ENCODE results near the gene SIK2. TPM values are rescaled to one million over a fixed set of nuclear protein-coding genes. Genes with fewer than 3 reads are reported as not detected.

SIK2 gene
- total and polyA plus RNA-seq, 2 donors (not counting 1 experiment from before 2014, with no cell fraction given): 4.9 to 21.8 TPM

DNA sequence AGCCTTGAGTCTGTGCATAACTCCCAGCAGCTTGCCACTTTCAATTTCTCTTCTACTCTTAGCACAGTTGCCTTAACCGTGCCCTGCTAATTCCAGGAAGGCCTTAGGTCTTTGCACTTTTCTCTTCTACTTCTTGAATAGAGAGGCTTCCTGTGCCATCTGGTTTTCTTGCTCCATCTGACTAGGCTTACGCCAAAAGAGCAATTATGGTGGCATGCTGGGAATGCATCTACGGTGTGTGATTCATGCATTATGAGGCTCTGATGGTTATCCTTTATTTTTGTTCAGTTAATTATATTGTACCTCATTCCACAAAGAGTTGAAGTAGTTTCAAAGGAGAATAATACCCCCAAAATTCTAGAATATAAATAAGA lies 29.4 kb downstream of the SIK2 start:
- Mint-ChIP-seq H3K9me3 (ENCODE audit: insufficient read depth) (no peaks in the 10 kb centered on the region), H3K4me1 (no peaks in the 10 kb centered on the region), H3K4me3 (no peak overlapping the region), H3K27me3 (no peaks in the 10 kb centered on the region), H3K27ac (no peak overlapping the region)
- ChIA-PET POLR2A (no interaction called here), CTCF (interaction anchor here (1.1 kb wide), 1 partner anchor 10 kb away, joined by 3 read pairs; no protein-coding TSS in a partner anchor)
- H2AFZ ChIP-seq (ENCODE audit: insufficient read depth, low read depth, low read length, poor library complexity, severe bottlenecking): no peak overlapping the region
- H3K4me3 ChIP-seq (ENCODE audit: control extremely low read depth in 1 of 5, extremely low read depth in 1 of 5, insufficient read depth in 1 of 5, low read depth in 2 of 5, low read length in 4 of 5): no peak overlapping the region
- H3K4me1 ChIP-seq (ENCODE audit: control insufficient read depth in 2 of 2, insufficient read depth in 2 of 2, low read length in 2 of 2): no peaks in the 10 kb centered on the region
- no peaks in the 10 kb centered on the region for H3K79me2 ChIP-seq (ENCODE audit: control insufficient read depth, insufficient read depth, low read length)
- no peak overlapping the region for H3K27ac ChIP-seq (ENCODE audit: low read length in 2 of 2)
- H3K9ac ChIP-seq (ENCODE audit: low read length): no peak overlapping the region
- intact Hi-C loops (cut with micrococcal nuclease): no loop called here
- ATAC-seq (ENCODE audit: low read depth): no peak
- no peaks in the 10 kb centered on the region for H3K27me3 ChIP-seq (replicated peaks in 1 of 4; ENCODE audit: control extremely low read depth in 1 of 4, control insufficient read depth in 3 of 4, insufficient read depth in 4 of 4, low read length in 3 of 4)
- DNase-seq: no peak
- H3K4me2 ChIP-seq (replicated peaks; ENCODE audit: low read depth, low read length, poor library complexity, severe bottlenecking): no peak overlapping the region
- H3K36me3 ChIP-seq (replicated peaks in 1 of 2; ENCODE audit: control extremely low read depth in 1 of 2, control insufficient read depth in 1 of 2, extremely low read depth in 1 of 2, insufficient read depth in 2 of 2, low read length in 1 of 2): peaks cover 0 to 4% of the 10 kb centered on the region in 2 experiments
- H4K20me1 ChIP-seq (ENCODE audit: control insufficient read depth, insufficient read depth, low read length, poor library complexity, severe bottlenecking): peaks cover 8% of the 10 kb centered on the region
- no peaks in the 10 kb centered on the region for H3K9me3 ChIP-seq (ENCODE audit: control extremely low read depth in 1 of 3, control insufficient read depth in 2 of 3, insufficient read depth in 1 of 3, low read length in 2 of 3)
- TF ChIP-seq EZH2 (IDR thresholded peaks at IDR 0.05; ENCODE audit: borderline replicate concordance, insufficient read depth, low read depth, low read length, poor library complexity, severe bottlenecking) (no peak), CTCF (IDR thresholded peaks at IDR 0.05) (no peak)
- WGBS (ENCODE audit: insufficient coverage): 57% methylated on average over 1 of the region's 3 CpGs

GRCh38 chr11:111632516-111633220 lies 30.4 kb downstream of the SIK2 start:
- Histone ChIP-seq H3K4me2 (replicated peaks; ENCODE audit: low read depth, low read length, poor library complexity, severe bottlenecking) (no peak overlapping the region), H3K9ac (ENCODE audit: low read length) (no peak overlapping the region), H3K27me3 (replicated peaks in 1 of 4; ENCODE audit: control extremely low read depth in 1 of 4, control insufficient read depth in 3 of 4, insufficient read depth in 4 of 4, low read length in 3 of 4) (no peaks in the 10 kb centered on the region), H3K79me2 (ENCODE audit: control insufficient read depth, insufficient read depth, low read length) (peaks cover under 1% of the 10 kb centered on the region), H3K4me3 (ENCODE audit: control extremely low read depth in 1 of 5, extremely low read depth in 1 of 5, insufficient read depth in 1 of 5, low read depth in 2 of 5, low read length in 4 of 5) (no peak overlapping the region), H3K9me3 (ENCODE audit: control extremely low read depth in 1 of 3, control insufficient read depth in 2 of 3, insufficient read depth in 1 of 3, low read length in 2 of 3) (no peaks in the 10 kb centered on the region), H2AFZ (ENCODE audit: insufficient read depth, low read depth, low read length, poor library complexity, severe bottlenecking) (no peak overlapping the region), H3K4me1 (ENCODE audit: control insufficient read depth in 2 of 2, insufficient read depth in 2 of 2, low read length in 2 of 2) (no peaks in the 10 kb centered on the region), H4K20me1 (ENCODE audit: control insufficient read depth, insufficient read depth, low read length, poor library complexity, severe bottlenecking) (peaks cover 8% of the 10 kb centered on the region), H3K36me3 (replicated peaks in 1 of 2; ENCODE audit: control extremely low read depth in 1 of 2, control insufficient read depth in 1 of 2, extremely low read depth in 1 of 2, insufficient read depth in 2 of 2, low read length in 1 of 2) (peaks cover 0 to 4% of the 10 kb centered on the region in 2 experiments), H3K27ac (ENCODE audit: low read length in 2 of 2) (no peak overlapping the region)
- no peak overlapping the region for H3K27ac Mint-ChIP-seq
- no peak for TF ChIP-seq EZH2 (IDR thresholded peaks at IDR 0.05; ENCODE audit: borderline replicate concordance, insufficient read depth, low read depth, low read length, poor library complexity, severe bottlenecking)
- TF ChIP-seq CTCF (IDR thresholded peaks at IDR 0.05): no peak
- ATAC-seq (ENCODE audit: low read depth) (no peak), DNase-seq (no peak)
- H3K4me1 Mint-ChIP-seq: peaks cover under 1% of the 10 kb centered on the region
- no peak overlapping the region for H3K4me3 Mint-ChIP-seq
- intact Hi-C loops (cut with micrococcal nuclease): no loop called here
- 100% methylated on average over 1 of the region's 4 CpGs for WGBS (ENCODE audit: insufficient coverage)
- ChIA-PET CTCF (no interaction called here), POLR2A (no interaction called here)
- H3K27me3 Mint-ChIP-seq: no peaks in the 10 kb centered on the region
- H3K9me3 Mint-ChIP-seq (ENCODE audit: insufficient read depth): no peaks in the 10 kb centered on the region
